Measurements from ENCODE around the gene ACSM2A. TPM values are rescaled to one million over a fixed set of nuclear protein-coding genes. Genes with fewer than 3 reads are reported as not detected.
"Not testable (repeated sequence)": the region's sequence is repeated elsewhere in the genome, so short reads cannot be mapped to it uniquely, and the experiment has no call there.

The ACSM2A gene
- polyA plus RNA-seq, 1 donor from 2014 or later = not detected

- TF ChIP-seq CTCF (IDR thresholded peaks at IDR 0.05; ENCODE audit: poor library complexity, severe bottlenecking) (no peak), EP300 (conservative IDR thresholded peaks at IDR 0.05; ENCODE audit: poor library complexity, severe bottlenecking) (no peak), SMC3 (conservative IDR thresholded peaks at IDR 0.05; ENCODE audit: poor library complexity) (no peak), MXI1 (conservative IDR thresholded peaks at IDR 0.05; ENCODE audit: poor library complexity, severe bottlenecking) (no peak), REST (IDR thresholded peaks at IDR 0.05; ENCODE audit: borderline replicate concordance) (no peak), EZH2 (IDR thresholded peaks at IDR 0.05; ENCODE audit: borderline replicate concordance, insufficient read depth, low read length, poor library complexity, severe bottlenecking) (no peak), TAF1 (IDR thresholded peaks at IDR 0.05; ENCODE audit: low read depth) (no peak), POLR2AphosphoS5 (IDR thresholded peaks at IDR 0.05) (no peak), RAD21 (conservative IDR thresholded peaks at IDR 0.05) (no peak)
- Histone ChIP-seq H4K20me1 (ENCODE audit: insufficient read depth) (no peaks in the 10 kb centered on the region), H2AFZ (ENCODE audit: low read depth, low read length) (no peak overlapping the region), H3K4me3 (ENCODE audit: low read length) (no peak overlapping the region), H3K27me3 (ENCODE audit: insufficient read depth, low read depth, low read length) (no peaks in the 10 kb centered on the region), H3K9me2 (ENCODE audit: insufficient read depth, low read length) (no peaks in the 10 kb centered on the region), H3F3A (ENCODE audit: insufficient read depth, low read length, poor library complexity, severe bottlenecking) (no peaks in the 10 kb centered on the region), H3K27ac (ENCODE audit: low read length) (no peak overlapping the region), H3K79me2 (replicated peaks; ENCODE audit: insufficient read depth, low read length) (no peaks in the 10 kb centered on the region), H3K4me2 (ENCODE audit: low read length) (no peak overlapping the region), H3K9me3 (ENCODE audit: low read length) (no peaks in the 10 kb centered on the region), H3K36me3 (ENCODE audit: insufficient read depth, low read length) (no peaks in the 10 kb centered on the region), H3K9ac (ENCODE audit: low read length) (no peak overlapping the region)
Measured at GRCh38 chr16:20430948-20431347, 20.4 kb upstream of the ACSM2A start.

GRCh38 chr16:20438950-20439349 is 12.4 kb upstream of the ACSM2A start:
- not testable (repeated sequence) for H3K9me3 ChIP-seq (ENCODE audit: low read length); H3K9ac ChIP-seq (ENCODE audit: low read length); H2AFZ ChIP-seq (ENCODE audit: low read depth, low read length); H3K36me3 ChIP-seq (ENCODE audit: insufficient read depth, low read length); H4K20me1 ChIP-seq (ENCODE audit: insufficient read depth); H3K27me3 ChIP-seq (ENCODE audit: insufficient read depth, low read depth, low read length); H3F3A ChIP-seq (ENCODE audit: insufficient read depth, low read length, poor library complexity, severe bottlenecking); H3K4me3 ChIP-seq (ENCODE audit: low read length); H3K79me2 ChIP-seq (replicated peaks; ENCODE audit: insufficient read depth, low read length); H3K4me2 ChIP-seq (ENCODE audit: low read length); H3K9me2 ChIP-seq (ENCODE audit: insufficient read depth, low read length); H3K27ac ChIP-seq (ENCODE audit: low read length)

GRCh38 chr16:20439820-20440231 is 11.5 kb upstream of the ACSM2A start:
- not testable (repeated sequence) for H3K9me3 ChIP-seq (ENCODE audit: low read length); H3K36me3 ChIP-seq (ENCODE audit: insufficient read depth, low read length); H3K9me2 ChIP-seq (ENCODE audit: insufficient read depth, low read length); H3K79me2 ChIP-seq (replicated peaks; ENCODE audit: insufficient read depth, low read length); H3K4me3 ChIP-seq (ENCODE audit: low read length); H3K27me3 ChIP-seq (ENCODE audit: insufficient read depth, low read depth, low read length); H3K9ac ChIP-seq (ENCODE audit: low read length); H3K4me2 ChIP-seq (ENCODE audit: low read length); H3F3A ChIP-seq (ENCODE audit: insufficient read depth, low read length, poor library complexity, severe bottlenecking); H4K20me1 ChIP-seq (ENCODE audit: insufficient read depth); H2AFZ ChIP-seq (ENCODE audit: low read depth, low read length); H3K27ac ChIP-seq (ENCODE audit: low read length)

- H3K4me2 ChIP-seq (ENCODE audit: low read length); H2AFZ ChIP-seq (ENCODE audit: low read depth, low read length): not testable (repeated sequence)
Measured at GRCh38 chr16:20440731-20441130, 10.6 kb upstream of the ACSM2A start.

More at GRCh38 chr16:20440731-20441130, 10.6 kb upstream of the ACSM2A start:
- not testable (repeated sequence) for H3K9me3 ChIP-seq (ENCODE audit: low read length); H3K27ac ChIP-seq (ENCODE audit: low read length); H3K9me2 ChIP-seq (ENCODE audit: insufficient read depth, low read length); H3F3A ChIP-seq (ENCODE audit: insufficient read depth, low read length, poor library complexity, severe bottlenecking); H3K36me3 ChIP-seq (ENCODE audit: insufficient read depth, low read length); H3K9ac ChIP-seq (ENCODE audit: low read length); H3K4me3 ChIP-seq (ENCODE audit: low read length); H3K27me3 ChIP-seq (ENCODE audit: insufficient read depth, low read depth, low read length); H4K20me1 ChIP-seq (ENCODE audit: insufficient read depth); H3K79me2 ChIP-seq (replicated peaks; ENCODE audit: insufficient read depth, low read length)
